HTERT RPE-1 (cell line): Measurements from ENCODE around the gene TMEM26.

Source experiments
- in situ Hi-C: fragments of 300-500 bp; cut with MboI; formaldehyde crosslinking; loops from 4 replicates; pipeline ENCODE4 v1.14.3; 2020; ENCODE audit warnings: low sequenced_read_pairs

TMEM26 gene

GRCh38 chr10:61460835-61461234, 7.7 kb upstream of the TMEM26 start:
- in situ Hi-C loops, result no loop called here

- in situ Hi-C loops, result no loop called here
Observed at GRCh38 chr10:61458031-61458430, 4.8 kb upstream of the TMEM26 start.

DNA sequence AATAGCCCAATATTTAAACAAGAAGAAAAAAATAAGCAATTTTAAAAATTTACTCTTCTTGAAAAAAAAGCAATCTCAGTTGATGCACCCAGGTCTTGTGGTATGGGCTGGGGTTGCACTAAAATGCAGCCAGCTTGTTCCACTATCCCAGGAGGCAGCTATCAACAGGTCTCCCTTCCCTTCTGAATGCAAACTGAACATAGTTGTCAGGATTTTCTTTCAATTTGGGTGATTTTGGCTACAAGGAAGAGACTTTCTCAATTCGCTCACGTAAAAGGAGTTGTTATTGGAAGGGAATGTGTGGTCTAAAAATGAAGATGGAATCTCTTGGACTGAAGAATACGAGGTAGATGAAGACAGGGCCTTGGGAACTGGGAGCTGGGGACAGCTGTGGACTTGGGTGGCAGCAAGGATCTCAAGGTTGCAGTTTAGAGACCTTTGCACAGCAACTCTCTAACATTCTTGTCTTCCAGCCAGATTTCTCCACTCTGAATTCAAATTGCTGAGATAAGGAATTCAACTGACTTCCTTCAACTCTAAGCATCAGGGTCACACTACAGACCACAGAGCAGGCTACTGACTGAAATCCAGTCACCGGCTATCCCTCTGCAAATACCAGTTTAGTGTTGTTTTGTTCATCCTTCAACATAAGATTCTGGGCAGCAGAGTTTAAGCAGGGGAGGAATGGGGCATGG, 3.1 kb upstream of the TMEM26 start:
- in situ Hi-C loops, result no loop called here

DNA sequence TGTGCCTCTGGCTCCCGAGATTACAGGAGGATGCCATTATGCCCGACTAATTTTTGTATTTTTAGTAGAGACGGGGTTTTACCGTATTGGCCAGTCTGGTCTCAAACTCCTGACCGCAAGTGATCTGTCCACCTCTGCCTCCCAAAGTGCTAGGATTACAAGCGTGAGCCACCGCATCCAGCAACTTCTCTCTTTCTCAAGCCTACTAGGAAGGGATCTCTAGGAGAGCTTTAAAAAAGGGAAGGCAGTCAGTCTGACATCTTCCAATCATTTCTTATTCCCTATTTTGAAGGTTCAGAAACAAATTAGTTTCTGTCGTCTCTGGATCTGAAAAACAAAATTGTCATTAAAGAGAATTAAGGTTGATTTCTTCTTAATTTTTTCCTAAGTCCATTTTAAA, 2.5 kb upstream of the TMEM26 start:
- in situ Hi-C loops, result no loop called here

DNA sequence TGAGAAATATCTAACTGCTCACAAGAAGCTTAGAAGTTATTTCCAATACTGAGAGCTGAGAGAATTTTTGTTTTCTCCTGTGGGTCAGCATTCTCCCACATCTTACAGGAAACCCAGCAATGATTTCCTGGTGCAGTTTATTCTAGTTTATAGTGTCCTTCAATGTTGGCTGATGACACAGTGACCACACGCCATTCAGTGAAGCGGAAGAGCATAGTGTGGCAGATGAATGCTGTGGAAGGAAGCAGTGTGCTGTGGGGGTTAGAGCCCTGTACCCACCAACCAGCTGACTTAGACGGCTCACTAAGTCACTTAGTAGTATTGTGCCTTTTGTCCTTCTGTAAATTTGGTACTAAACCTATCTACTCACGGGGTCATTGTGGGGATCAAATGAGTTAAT, 1.4 kb upstream of the TMEM26 start:
- in situ Hi-C loops, result no loop called here

DNA sequence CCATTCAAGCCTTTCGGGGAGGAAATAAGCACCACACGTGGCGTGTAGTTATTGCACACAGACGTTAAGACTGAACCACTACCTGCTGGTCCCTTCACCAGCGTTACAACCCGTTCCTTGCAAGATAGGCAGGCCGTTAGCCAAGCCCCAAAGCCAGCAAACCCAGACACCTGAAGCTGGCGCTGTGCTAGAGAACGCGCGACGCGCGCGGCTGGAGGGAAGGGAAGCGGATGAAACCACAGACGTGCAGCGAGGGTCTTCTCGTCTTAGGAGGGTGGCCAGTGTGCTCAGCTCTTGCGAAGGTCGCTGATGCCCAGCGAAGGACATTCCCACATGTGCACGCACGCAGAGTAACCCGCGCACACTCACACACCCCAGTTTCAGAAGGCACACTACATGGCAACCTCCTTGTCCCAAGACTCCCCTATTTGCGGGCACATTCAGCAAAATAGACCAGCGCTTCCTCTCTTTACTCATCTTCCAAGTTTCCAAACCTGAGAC, 980 bp downstream of the TMEM26 start:
- in situ Hi-C loops, result no loop called here

GRCh38 chr10:61451357-61451756, 1.8 kb downstream of the TMEM26 start:
- in situ Hi-C loops, result no loop called here

- in situ Hi-C loops, result no loop called here
Observed at GRCh38 chr10:61448841-61449600, 4.2 kb downstream of the TMEM26 start.

DNA sequence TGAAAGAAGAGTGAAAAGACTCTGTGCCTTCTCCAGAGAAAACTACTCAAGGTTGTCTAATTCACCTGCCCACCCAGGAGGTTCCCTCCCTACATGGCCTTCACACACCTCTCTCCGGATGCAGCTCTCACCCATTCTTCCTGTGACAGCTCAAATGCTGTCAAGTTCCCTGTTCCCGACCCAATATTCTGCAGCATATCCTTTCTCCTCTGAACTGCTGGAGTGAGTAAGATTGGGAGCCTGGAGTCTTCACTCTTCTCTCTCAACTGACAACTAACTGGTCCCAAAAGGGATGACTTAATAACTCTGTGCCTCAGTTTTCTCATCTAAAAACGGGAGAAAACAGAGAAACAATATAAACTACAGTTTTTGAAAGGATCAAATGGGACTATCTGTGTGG, 5.1 kb downstream of the TMEM26 start:
- in situ Hi-C loops, result no loop called here

DNA sequence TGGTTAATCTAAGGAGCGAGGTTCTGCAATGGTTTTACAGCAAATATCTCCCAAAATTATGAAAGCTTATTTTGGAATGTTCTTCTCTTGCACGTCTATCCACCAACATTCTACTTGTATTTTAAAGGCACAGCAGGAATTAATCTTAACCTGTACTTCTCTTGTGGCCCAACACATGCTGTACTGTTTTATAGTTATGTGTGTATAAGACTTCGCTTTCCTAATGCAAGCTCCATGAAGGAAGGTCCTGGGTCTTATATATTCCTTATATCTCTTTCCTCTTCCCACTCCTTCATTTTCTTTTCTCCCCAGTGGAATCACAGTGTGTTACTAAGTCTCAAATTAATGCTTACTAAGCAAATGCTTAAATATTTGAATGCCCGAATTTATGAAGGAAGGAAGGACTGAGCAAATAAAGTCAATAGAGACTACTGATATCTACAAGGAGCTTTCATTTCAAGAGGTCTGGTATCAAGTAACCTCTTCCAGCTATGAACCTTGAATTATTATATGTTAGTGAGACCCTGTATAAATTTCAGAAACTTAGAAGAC, 14.0 kb downstream of the TMEM26 start:
- in situ Hi-C loops, result no loop called here

DNA sequence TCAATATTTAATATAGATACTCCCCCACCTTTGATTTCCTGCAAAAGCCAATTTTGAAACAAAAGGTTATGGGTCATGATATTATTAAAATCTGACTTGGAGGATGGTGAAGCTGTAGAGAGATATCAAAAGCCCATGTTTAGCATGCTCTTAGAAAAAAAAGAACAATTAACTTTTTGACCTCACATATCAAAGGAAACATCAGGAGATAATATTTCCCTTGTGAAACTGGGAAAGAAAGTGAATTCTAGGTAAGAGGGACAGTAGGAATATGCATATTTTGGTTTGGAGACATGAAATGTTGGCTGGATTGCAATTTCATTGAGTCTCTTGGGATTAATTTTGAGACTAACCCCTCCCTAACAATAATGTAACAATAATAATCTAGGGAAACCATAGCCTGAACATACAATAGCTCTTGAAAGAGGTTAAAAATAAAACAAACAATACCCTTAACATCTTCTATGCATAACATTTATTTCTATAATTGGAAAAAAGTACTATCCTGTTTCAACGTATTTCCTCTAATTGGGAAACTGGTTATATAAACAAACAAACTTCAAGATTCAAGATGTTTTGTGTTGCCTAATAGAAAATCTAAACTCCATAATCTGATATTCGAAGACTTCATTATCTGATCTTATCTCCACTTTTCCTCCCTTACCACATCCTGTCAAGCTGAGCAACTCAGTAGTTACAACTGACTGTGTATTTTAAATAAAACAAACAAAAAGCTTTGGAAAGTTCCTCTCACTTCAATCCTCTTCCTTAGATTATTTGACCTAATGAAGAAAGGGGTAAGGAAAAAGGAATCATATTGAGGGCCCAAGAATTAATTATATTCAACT, 14.8 kb downstream of the TMEM26 start:
- in situ Hi-C loops, result no loop called here

DNA sequence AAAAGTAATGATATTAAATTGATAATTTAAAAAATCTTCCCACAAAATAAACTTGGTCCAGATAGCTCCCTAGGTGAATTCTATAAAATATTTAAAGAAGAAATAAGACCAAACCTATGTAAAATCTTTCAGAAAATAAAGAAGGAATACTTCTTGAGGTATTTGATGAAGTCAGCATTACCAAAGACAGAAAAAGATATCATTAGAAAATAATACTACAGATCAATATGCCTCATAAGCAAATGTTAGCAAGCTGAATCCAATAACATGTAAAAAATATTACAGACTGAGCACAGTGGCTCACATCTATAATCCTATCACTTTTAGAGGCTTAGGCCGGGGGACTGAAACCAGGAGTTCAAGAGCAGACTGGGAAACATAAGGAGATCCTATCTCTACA, 30.0 kb downstream of the TMEM26 start:
- in situ Hi-C loops, result no loop called here

DNA sequence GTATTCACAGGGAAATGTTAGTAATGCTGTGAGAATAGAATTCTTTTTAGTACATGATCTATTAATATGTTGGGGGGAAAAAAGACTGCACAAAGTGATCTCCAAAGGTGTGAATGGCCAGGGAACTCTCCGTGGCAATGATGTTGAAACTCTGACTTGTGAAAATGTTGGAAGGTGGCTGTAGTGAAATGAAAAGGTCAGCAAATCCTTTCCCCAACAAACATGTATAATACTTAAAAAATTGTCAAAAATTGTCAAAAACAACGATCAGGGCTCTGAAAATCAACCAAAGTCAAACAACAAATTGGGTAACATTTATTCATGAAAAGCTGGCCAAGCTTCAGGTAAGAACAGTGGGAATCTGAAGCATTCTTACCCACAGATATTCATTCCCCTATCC, 35.5 kb downstream of the TMEM26 start:
- in situ Hi-C loops, result no loop called here

DNA sequence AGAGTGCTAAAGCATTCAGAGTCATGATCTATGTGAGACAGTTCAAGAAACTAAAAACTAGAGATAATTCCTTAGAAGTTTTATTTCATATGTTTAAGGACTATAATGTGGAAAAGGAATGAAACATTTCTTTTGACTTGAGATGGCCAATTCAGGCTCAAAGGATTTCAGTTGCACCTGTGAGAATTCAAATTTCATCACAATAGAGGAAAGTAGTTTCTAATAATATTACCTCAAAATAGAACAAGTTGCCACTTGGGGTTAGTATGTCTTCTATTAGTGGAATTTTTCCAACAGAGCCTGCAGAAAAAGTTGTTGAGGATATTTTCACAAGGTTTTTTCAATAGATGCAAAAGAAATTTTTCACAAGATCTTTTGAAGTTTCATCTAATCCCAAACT, 37.4 kb downstream of the TMEM26 start:
- in situ Hi-C loops, result no loop called here

DNA sequence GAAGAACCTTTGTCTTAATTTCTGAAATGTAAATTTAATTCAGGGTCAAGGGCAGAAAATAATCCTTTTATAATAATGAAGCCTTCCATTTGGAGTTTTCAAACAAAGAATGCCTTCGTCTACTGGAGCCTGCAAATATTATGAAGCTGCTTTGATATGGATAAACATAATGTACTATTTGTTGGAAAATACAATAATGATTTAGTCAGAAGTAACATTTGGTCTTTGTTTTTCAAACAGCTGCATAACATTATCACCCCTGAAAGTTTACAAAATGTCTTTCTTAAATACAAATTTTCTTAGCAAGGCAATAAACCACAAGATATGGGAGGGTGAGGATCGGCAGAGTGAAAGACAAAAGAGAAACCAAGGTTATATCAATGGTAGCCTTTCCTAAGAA, 41.5 kb downstream of the TMEM26 start:
- in situ Hi-C loops, result no loop called here

- in situ Hi-C loops, result no loop called here
Observed at GRCh38 chr10:61410353-61411070, 42.7 kb downstream of the TMEM26 start.

DNA sequence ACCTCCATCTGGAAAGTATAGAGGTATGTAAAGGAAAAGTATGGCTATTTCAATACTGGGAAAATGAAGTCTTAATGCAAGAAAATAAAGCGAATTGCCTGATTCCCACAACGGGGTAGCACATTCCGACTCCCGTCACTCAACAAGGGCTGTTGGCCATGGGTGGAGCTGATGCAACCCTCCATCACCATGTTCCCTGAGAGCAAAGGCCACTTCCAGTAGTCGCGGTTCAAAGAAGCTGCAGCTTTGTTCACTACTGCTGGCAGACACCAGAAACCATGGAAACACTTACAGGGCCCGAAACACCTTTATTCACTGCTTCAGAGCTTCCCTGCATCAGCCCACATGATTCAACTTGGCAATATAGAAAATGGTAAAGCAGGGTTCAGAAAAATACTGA, 44.0 kb downstream of the TMEM26 start:
- in situ Hi-C loops, result no loop called here

- in situ Hi-C loops, result no loop called here
Observed at GRCh38 chr10:61408105-61408504, 45.1 kb downstream of the TMEM26 start.

DNA sequence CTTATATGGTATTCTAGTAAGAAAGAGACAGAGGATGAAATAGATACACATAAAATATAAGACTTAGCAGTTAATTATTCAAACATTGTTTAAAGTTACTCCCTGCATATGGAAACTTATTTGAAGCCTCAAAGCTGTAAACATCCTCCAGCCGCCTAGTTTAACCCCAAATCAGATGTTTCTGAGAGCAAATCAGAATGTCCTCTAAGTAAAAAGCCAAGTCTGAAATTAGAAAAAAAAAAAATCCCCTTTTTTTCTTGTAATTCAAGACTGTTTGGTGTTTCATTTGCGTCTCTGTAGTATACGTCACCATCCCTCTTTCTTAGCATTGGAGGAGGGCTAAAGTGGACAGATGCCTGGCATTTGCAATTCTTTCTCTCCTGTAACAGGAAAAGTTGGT, 46.4 kb downstream of the TMEM26 start:
- in situ Hi-C loops, result no loop called here

GRCh38 chr10:61406242-61406641, 46.9 kb downstream of the TMEM26 start:
- in situ Hi-C loops, result no loop called here

GRCh38 chr10:61404751-61405150, 48.4 kb downstream of the TMEM26 start:
- in situ Hi-C loops, result no loop called here
